Mucosa of rectum (tissue), 2 donors: ENCODE results near the gene RXRB.

Experiments used
- H3K27ac ChIP-seq, 2 donors: one replicate each; pipeline ENCODE4 v1.7.0; 2013; ENCODE audit warnings: inconsistent platforms in 2 of 2, low read depth in 2 of 2, low read length in 2 of 2
- H3K27me3 ChIP-seq, 2 donors: one replicate each; pipeline ENCODE4 v1.7.0; 2013; ENCODE audit warnings: low read length in 2 of 2; ENCODE audit not compliant: control insufficient read depth in 2 of 2, insufficient read depth in 2 of 2
- H3K36me3 ChIP-seq, 2 donors: one replicate each; pipeline ENCODE4 v1.7.0; 2013; ENCODE audit warnings: low read length in 2 of 2; ENCODE audit not compliant: control insufficient read depth in 2 of 2, insufficient read depth in 2 of 2
- H3K4me1 ChIP-seq, 2 donors: one replicate each; pipeline ENCODE4 v1.7.0; 2013; ENCODE audit warnings: low read length in 2 of 2, mild to moderate bottlenecking in 1 of 2; ENCODE audit not compliant: control insufficient read depth in 2 of 2, insufficient read depth in 2 of 2
- H3K4me3 ChIP-seq, 2 donors: one replicate each; pipeline ENCODE4 v1.7.0; 2013; ENCODE audit warnings: low read length in 2 of 2
- H3K9ac ChIP-seq, 2 donors: one replicate each; pipeline ENCODE4 v1.7.0; 2013; ENCODE audit warnings: low read length in 2 of 2, low read depth in 1 of 2, mild to moderate bottlenecking in 1 of 2
- H3K9me3 ChIP-seq, 2 donors: one replicate each; pipeline ENCODE4 v1.7.0; 2013; ENCODE audit warnings: low read length in 2 of 2; ENCODE audit not compliant: control insufficient read depth in 2 of 2
- donor health status: healthy.
- donor health status: Normal muscosa, but diverticular disease.

The RXRB gene

DNA sequence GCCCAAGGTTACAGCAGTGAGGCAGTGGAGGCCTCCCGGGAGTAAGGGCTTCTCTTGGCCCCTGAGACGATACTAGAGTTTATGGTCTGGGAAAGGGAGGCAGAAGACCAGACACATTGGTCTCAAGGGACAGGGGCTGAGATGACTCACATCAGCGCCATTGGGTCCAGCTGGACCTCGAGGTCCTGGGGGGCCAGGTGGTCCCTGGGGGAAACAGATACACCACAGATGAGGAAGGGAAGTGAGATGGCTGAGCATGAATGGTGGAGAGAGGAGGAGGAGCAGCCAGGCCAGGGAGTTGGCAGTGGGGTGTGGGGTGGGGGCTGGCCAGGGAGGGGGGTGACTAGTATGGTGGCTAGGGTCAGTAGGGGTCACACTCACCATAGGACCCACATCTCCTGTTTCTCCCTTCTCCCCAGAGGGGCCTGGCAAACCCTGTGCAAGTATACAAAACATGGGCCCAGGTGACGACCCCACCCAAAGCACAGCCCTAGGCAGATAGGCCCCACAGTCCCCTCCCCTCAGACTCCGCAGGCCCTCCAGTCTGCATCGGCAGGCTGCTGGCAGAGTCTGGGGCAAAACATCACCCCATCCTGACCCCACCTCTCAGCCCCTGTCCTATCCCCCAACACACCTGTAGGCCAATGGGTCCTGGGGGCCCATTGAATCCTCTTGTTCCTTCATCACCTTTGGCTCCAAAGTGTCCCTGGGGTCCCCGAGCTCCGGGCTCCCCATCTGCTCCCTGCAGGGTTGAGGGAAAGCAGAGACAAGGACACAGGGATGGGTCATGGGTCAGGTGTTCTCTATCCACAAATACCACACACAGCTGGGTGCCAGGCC lies 30.1 kb downstream of the RXRB start:
- Histone ChIP-seq H3K4me3 (no peak overlapping the region), H3K4me1 (no peaks in the 10 kb centered on the region)

DNA sequence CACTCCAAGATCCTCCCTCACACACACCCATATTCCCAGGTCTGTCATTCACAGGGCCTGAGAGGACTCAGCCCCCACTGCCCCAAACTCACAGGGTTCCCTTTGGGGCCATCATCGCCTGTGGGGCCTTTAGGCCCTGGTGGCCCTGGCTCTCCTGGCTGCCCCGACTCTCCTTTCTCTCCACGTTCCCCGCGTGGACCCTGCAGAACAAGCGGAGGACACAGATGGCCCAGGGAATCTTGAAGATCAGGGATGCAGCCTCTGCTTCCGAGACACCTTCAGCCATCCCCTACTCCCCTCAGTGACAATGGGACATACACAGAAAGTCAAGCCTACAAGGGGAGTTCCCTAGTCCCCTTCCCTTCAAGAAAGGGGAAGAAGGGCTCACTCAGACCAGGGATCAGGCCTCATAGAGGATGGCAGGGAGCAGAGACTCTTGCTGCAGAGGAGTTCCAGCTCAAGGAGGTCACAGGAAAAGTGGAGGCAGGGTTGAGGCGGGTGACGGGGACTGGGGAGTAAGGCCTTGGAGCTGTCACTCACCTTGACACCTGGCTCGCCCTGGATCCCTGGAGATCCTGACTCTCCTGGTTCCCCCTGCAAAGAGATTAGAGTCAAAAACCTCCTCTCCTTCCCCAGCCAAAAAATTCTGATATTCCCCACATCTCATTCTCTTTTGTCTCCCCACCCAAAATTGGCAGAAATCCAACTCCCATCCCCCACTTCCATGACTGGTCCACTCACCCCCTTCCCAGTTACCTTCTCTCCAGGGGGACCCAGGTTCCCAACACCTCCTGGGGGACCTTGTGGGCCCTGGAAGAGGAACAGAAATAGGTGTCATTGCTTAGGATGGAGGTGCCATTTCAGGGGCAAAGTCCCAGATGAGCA lies 30.9 kb downstream of the RXRB start:
- Histone ChIP-seq H3K4me3 (no peak overlapping the region), H3K27me3 (peaks cover 0 to 6% of the 10 kb centered on the region in 2 donors), H3K9ac (no peak overlapping the region), H3K36me3 (no peaks in the 10 kb centered on the region), H3K4me1 (no peaks in the 10 kb centered on the region), H3K9me3 (no peaks in the 10 kb centered on the region), H3K27ac (no peak overlapping the region)

More for the DNA sequence above, 30.1 kb downstream of the RXRB start:
- Histone ChIP-seq H3K9ac (no peak overlapping the region), H3K27ac (no peak overlapping the region), H3K9me3 (no peaks in the 10 kb centered on the region), H3K27me3 (peaks cover 2 to 6% of the 10 kb centered on the region in 2 donors), H3K36me3 (no peaks in the 10 kb centered on the region)

DNA sequence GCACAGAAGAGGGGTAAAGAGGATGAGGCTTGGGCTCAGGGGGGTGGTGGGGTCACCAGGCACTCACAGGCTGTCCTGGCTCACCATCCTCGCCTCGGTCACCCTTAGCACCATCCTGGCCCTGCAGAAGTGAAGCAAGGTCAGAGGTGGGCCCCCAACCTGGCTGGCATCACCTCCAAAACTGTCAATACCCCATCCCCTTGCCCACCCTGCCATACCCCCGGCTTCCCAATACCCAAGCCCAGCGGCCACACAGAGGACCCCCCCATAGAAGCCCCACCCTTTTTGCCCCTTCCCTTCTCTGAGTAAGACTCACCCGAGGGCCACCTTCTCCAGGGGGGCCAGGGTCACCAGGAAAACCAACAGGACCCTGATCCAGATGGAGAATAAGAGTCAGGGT lies 31.8 kb downstream of the RXRB start:
- no peaks in the 10 kb centered on the region for H3K4me1 ChIP-seq
- no peaks in the 10 kb centered on the region for H3K9me3 ChIP-seq
- no peak overlapping the region for H3K4me3 ChIP-seq
- H3K9ac ChIP-seq = no peak overlapping the region
- peaks cover 2 to 6% of the 10 kb centered on the region in 2 donors for H3K27me3 ChIP-seq
- H3K36me3 ChIP-seq = no peaks in the 10 kb centered on the region
- H3K27ac ChIP-seq = no peak overlapping the region

DNA sequence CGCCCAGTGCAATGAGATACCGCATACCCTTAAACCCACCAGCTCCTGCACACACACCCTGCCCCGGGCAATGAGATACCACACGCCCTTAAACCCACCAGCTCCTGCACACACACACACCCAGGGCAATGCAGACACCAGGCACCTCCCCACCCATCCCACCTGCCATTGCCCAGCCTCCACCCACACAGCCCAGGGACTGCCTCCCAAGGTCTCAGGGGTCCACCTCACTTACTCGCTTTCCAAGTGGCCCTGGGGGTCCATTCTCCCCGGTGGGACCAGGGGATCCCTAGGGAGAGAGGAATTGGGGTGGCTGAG lies 32.2 kb downstream of the RXRB start:
- no peak overlapping the region for H3K9ac ChIP-seq
- H3K27me3 ChIP-seq = peaks cover 2% of the 10 kb centered on the region in 2 donors
- no peaks in the 10 kb centered on the region for H3K9me3 ChIP-seq
- no peaks in the 10 kb centered on the region for H3K36me3 ChIP-seq
- H3K4me3 ChIP-seq = no peak overlapping the region
- H3K27ac ChIP-seq = no peak overlapping the region
- H3K4me1 ChIP-seq = no peaks in the 10 kb centered on the region

DNA sequence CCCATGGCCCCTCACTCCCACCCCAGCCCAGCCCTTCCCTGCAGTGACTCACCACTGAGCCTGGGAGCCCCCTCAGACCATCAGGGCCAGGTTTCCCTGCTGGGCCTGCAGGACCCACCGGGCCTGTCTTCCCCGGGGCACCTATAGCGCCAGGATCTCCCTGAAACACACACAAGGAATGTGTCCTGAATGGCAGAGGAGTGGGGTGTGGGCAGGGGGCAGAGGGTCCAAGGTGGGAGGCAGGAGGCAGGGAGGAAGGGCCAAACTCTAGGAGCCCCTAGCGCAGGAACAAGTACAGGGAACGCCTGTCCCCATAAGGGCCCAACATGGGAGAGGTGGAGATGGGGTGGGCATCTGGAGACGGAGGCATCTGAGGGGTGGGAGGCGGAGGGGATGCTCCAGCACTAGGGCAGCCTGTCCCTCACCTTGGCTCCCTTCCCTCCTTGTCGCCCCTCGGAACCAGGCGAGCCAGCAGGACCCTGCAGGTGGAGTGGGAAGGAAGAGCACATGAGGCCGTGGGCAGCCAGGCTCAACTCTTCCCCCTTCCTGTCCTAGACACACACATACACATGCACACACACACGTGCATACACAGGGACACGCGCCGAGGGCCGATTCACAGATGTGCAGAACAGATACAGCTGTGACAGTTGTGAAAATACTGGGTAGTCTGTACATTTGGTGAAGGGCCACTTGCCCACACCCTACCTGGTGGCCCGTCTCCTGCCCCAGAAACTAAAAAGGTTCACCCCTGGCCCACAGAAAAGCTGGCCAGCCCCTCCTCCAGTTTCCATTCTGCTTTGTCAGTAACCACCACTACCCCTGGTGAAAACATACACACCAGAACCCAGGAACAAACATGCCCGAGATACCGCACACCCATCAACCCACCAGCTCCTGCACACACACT lies 32.8 kb downstream of the RXRB start:
- no peak overlapping the region for H3K27ac ChIP-seq
- no peaks in the 10 kb centered on the region for H3K9me3 ChIP-seq
- no peak overlapping the region for H3K9ac ChIP-seq
- no peaks in the 10 kb centered on the region for H3K36me3 ChIP-seq
- H3K4me1 ChIP-seq = no peaks in the 10 kb centered on the region
- H3K27me3 ChIP-seq = peaks cover 0 to 2% of the 10 kb centered on the region in 2 donors
- no peak overlapping the region for H3K4me3 ChIP-seq

DNA sequence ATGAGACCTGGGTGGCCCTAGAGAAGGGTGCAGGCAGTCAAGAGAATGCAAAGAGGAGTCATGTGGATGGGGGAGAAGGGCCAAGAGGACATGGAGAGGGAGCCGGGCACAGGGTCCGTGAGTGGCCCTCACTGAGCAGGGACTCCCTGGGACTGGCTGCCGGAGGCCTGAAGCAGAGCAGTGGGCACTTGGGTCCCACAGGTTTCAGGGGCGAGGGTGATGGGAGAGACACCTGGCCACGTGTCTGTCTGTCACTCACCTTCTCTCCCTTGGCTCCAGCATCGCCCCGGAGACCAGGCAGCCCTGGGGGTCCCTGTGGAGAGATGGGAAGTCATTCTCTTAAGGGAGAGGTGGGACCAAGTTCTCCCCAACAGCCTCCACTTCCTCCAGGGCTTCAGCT lies 33.7 kb downstream of the RXRB start:
- Histone ChIP-seq H3K9ac (no peak overlapping the region), H3K27me3 (peaks cover 0 to 2% of the 10 kb centered on the region in 2 donors), H3K9me3 (no peaks in the 10 kb centered on the region), H3K4me1 (peaks cover 2 to 4% of the 10 kb centered on the region in 2 donors), H3K27ac (no peak overlapping the region), H3K4me3 (no peak overlapping the region), H3K36me3 (no peaks in the 10 kb centered on the region)

DNA sequence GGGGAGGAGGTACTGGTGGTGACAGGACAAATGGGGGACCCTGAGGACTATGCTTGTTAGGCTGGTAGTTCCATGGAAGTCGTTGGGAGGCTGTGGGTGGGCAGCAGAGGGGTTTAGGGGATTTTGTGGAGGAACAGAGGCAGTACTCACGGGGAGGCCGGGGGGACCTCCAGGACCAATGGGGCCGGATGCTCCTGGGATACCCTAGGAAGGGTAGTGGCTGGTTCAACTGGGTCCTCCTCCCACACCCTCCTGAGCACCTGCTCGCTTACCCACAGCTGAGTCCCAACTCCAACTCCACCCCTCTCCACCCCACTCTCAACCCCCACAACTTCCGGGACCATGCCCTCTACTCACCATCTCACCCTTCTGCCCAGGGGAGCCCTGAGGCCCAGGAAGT lies 34.1 kb downstream of the RXRB start:
- Histone ChIP-seq H3K4me3 (no peak overlapping the region), H3K27ac (no peak overlapping the region), H3K4me1 (peaks cover 7% of the 10 kb centered on the region in 2 donors), H3K36me3 (no peaks in the 10 kb centered on the region), H3K9ac (no peak overlapping the region), H3K9me3 (no peaks in the 10 kb centered on the region), H3K27me3 (peaks cover 0 to 2% of the 10 kb centered on the region in 2 donors)

DNA sequence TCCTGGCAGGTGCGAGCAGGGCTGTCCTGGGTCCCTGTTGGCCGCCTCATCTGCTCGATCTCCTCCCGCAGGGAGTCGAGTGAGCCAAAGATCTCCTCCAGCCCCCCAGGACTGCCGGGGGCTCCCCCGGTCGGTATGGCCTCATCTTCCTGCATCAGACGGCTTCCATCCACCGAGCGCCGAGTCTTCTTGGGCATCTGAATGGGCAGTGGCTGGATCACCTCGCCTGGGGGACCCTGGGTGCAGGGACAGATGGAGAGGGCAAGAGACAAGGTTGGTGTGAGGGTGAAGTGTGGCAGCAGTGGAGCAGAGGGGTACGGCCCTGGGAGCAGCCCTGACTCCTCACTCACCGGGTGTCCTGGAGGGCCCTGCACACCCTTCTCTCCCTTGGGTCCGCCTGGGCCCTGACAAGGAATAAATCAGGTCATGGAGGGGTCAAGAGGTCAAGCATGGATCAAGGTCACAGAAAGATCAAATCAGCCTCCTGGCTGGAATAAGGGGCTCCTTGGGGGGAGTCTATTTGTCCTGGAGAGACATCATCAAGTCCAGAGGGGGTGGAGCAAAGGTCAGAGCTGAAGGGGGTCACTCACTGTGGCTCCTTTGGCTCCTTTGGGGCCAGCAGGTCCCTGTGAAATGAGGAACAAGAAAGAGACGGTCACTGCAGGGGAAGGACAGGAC lies 34.7 kb downstream of the RXRB start:
- Histone ChIP-seq H3K36me3 (no peaks in the 10 kb centered on the region), H3K27me3 (peaks cover 0 to 2% of the 10 kb centered on the region in 2 donors), H3K27ac (no peak overlapping the region), H3K9me3 (no peaks in the 10 kb centered on the region), H3K4me3 (no peak overlapping the region), H3K9ac (no peak overlapping the region), H3K4me1 (peaks cover 11 to 12% of the 10 kb centered on the region in 2 donors)

DNA sequence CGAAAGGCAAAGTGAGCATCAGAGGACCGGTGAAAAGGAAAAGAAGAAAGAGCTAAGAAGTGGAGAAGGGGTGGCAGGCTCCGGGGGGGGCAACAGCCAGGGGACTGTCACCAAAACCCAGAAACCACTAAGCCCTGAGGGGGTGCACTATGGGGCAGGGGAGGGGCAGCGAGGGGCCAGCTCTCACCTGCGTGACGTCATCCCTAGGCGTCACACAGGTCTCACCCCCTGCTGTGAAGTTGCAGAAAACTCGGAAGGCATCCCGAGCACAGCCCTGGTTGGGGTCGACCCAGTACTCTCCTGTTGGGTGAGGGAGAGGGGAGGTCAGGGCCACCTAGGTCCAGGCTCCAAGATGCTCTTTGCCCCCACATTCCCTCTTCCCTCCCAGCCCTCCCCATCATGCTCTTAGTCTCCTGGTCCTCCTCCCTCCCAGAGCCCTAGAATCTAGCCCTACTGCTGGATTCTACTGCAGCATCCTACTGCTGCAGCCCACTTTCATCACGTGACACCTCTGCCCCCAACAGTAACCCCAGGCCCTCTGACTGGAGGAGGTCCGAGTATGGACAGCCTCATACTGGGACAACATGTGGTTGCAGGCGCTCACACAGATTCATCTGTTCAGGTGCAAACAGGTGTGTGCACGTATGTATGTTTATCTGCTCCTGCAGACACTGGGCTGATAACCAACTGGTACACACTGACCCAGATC lies 35.6 kb downstream of the RXRB start:
- H3K4me3 ChIP-seq = no peak overlapping the region
- no peaks in the 10 kb centered on the region for H3K36me3 ChIP-seq
- H3K27me3 ChIP-seq = peaks cover 0 to 2% of the 10 kb centered on the region in 2 donors

More for the DNA sequence above, 35.6 kb downstream of the RXRB start:
- Histone ChIP-seq H3K4me1 (peaks cover 11 to 12% of the 10 kb centered on the region in 2 donors), H3K9ac (no peak overlapping the region), H3K27ac (no peak overlapping the region), H3K9me3 (no peaks in the 10 kb centered on the region)
